Gastrocnemius medialis (tissue), 4 donors: ENCODE data around the gene ABCF2. TPM values are rescaled to one million over a fixed set of nuclear protein-coding genes. Genes with fewer than 3 reads are reported as not detected.

Experiments
- ATAC-seq, 2 donors: fragments of 150-250 bp; one replicate each; pipeline ENCODE4 v1.9.1; 2016
- DNase-seq, 2 donors: peaks; one replicate each; pipeline ENCODE4 v3.0.0-alpha.2; 2019
- H3K27ac ChIP-seq, 4 donors: fragments of 200-600 bp; sonication (generic); 1 replicate in 1 of 4; 2 replicates in 3 of 4; pipeline ENCODE4 v1.5.1; 2016 to 2018; ENCODE audit warnings: mild to moderate bottlenecking in 2 of 4, moderate library complexity in 1 of 4
- H3K27me3 ChIP-seq, 3 donors: fragments of 200-600 bp; sonication (generic) in 2 of 3; 1 replicate in 1 of 3; 2 replicates in 2 of 3; pipeline versions ENCODE4 v1.5.1 to v1.6.0; 2016 to 2019; ENCODE audit warnings: mild to moderate bottlenecking in 1 of 3, moderate library complexity in 1 of 3
- H3K36me3 ChIP-seq, 2 donors: fragments of 200-600 bp; sonication (generic) in 1 of 2; one replicate each; pipeline ENCODE4 v1.5.1; 2017 to 2018
- H3K4me1 ChIP-seq, 2 donors: fragments of 200-600 bp; sonication (generic) in 1 of 2; one replicate each; pipeline ENCODE4 v1.5.1; 2016 to 2017; ENCODE audit warnings: mild to moderate bottlenecking in 2 of 2
- H3K4me3 ChIP-seq, 4 donors: fragments of 200-600 bp; sonication (generic) in 3 of 4; 1 replicate in 1 of 4; 2 replicates in 3 of 4; pipeline ENCODE4 v1.5.1; 2016 to 2019; ENCODE audit warnings: mild to moderate bottlenecking in 2 of 4
- H3K9me3 ChIP-seq, 3 donors: fragments of 200-600 bp; sonication (generic) in 2 of 3; 1 replicate in 1 of 3; 2 replicates in 2 of 3; pipeline ENCODE4 v1.5.1; 2016 to 2019
- CTCF ChIP-seq, 5 experiments: fragments of 450-650 bp in 3 of 5; fragments of 200-600 bp in 2 of 5; sonication (generic) in 2 of 5; IDR thresholded peaks in 4 of 5; conservative IDR thresholded peaks in 1 of 5; 1 replicate in 4 of 5; 2 replicates in 1 of 5; pipeline ENCODE4 v1.5.1; 2016 to 2019; ENCODE audit warnings: antibody characterized with exemption in 5 of 5, mild to moderate bottlenecking in 3 of 5, moderate library complexity in 3 of 5
- POLR2A ChIP-seq, 2 donors: fragments of 450-650 bp; IDR thresholded peaks; one replicate each; pipeline ENCODE4 v1.6.1; 2017; ENCODE audit warnings: antibody characterized with exemption in 2 of 2, mild to moderate bottlenecking in 2 of 2, moderate library complexity in 2 of 2
- in situ Hi-C, 4 donors: fragments of 200-750 bp; cut with MboI; loops; one replicate each; pipeline versions ENCODE4 v1.15.0 to v1.8.0; 2017; ENCODE audit warnings: low sequenced_read_pairs in 4 of 4
- intact Hi-C: fragments of 100-400 bp; cut with DNase I; formaldehyde crosslinking; loops from one replicate; pipeline ENCODE4 v1.15.1; 2023; ENCODE audit warnings: low total_unique reads
- total RNA-seq, 4 donors: library from RNA; depleted of rRNA; stranded (reverse); fragments of >200 nt; gene quantifications; one replicate each; pipeline versions ENCODE4 v1.1.0 to v1.2.3, GENCODE V29; 2016

Gene ABCF2
- total RNA-seq, 4 donors from 2014 or later: 73.3 to 119 (median 96.3) TPM

DNA sequence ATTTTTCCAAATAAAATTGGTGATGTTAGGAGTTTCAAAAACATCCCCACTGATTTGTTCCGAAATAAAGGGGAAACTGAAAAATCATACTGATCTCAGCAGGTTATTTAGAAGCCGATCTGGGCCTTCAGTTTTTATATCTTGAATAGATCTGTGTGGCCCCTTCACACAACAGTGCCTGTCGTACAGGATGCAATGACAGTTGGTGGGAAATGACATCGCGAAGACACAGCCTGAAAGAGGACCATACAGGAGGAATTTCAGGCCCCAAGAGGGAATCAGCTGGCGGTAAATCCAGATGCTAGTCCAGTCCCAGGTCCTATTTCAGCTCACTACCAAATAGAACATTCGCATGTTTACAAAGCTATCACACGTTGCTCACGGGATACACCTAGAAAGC is 19.7 kb downstream of the ABCF2 start:
- no peaks in the 10 kb centered on the region for H3K9me3 ChIP-seq
- no peak for ATAC-seq
- TF ChIP-seq CTCF (IDR thresholded peaks at IDR 0.05 in 4 of 5, conservative IDR thresholded peaks at IDR 0.05 in 1 of 5) (no peak), POLR2A (IDR thresholded peaks at IDR 0.05) (no peak)
- peaks cover 7 to 25% (median 17%) of the 10 kb centered on the region in 3 donors for H3K27me3 ChIP-seq
- no peaks in the 10 kb centered on the region for H3K4me1 ChIP-seq
- peaks cover 0 to 7% of the 10 kb centered on the region in 2 donors for H3K36me3 ChIP-seq
- intact Hi-C loops: no loop called here
- no peak for DNase-seq
- H3K27ac ChIP-seq: no peak overlapping the region
- H3K4me3 ChIP-seq: no peak overlapping the region
- in situ Hi-C loops: no loop called here

DNA sequence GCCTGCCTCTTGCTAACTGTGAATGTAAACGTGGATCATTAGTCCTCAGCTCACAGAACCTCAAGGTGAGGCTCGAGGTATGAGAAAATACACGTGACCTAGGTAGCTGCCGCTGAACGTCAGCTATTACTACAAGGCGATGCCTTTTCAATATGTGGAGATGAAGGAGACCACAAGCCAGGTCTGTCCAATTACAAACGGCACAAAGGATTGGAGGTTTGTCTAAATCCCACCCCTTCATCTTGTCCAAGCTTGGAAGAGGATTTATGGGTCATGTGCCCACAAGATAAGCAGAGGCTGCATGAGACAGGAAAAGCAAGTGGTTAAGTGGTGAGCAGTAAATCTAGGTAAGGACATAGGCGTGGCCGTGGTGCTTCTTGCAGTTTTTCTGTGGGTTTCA is 20.1 kb downstream of the ABCF2 start:
- intact Hi-C loops (no loop called here), in situ Hi-C loops (no loop called here)
- no peak for TF ChIP-seq CTCF (IDR thresholded peaks at IDR 0.05 in 4 of 5, conservative IDR thresholded peaks at IDR 0.05 in 1 of 5)
- TF ChIP-seq POLR2A (IDR thresholded peaks at IDR 0.05): no peak

GRCh38 chr7:151205730-151206129 is 21.3 kb downstream of the ABCF2 start:
- in situ Hi-C loops: no loop called here
- intact Hi-C loops: no loop called here
- ATAC-seq (no peak), DNase-seq (no peak)
- no peak overlapping the region for H3K27ac ChIP-seq
- no peak for TF ChIP-seq CTCF (IDR thresholded peaks at IDR 0.05 in 4 of 5, conservative IDR thresholded peaks at IDR 0.05 in 1 of 5)
- no peak for TF ChIP-seq POLR2A (IDR thresholded peaks at IDR 0.05)
- H3K36me3 ChIP-seq: no peaks in the 10 kb centered on the region
- no peaks in the 10 kb centered on the region for H3K9me3 ChIP-seq
- H3K4me1 ChIP-seq: no peaks in the 10 kb centered on the region
- H3K4me3 ChIP-seq: no peak overlapping the region
- H3K27me3 ChIP-seq: peaks cover 7 to 34% (median 17%) of the 10 kb centered on the region in 3 donors

More for the DNA sequence above, 20.1 kb downstream of the ABCF2 start:
- Histone ChIP-seq H3K4me3 (no peak overlapping the region), H3K9me3 (no peaks in the 10 kb centered on the region), H3K36me3 (peaks cover 0 to 4% of the 10 kb centered on the region in 2 donors), H3K27ac (no peak overlapping the region), H3K27me3 (peaks cover 7 to 26% (median 17%) of the 10 kb centered on the region in 3 donors), H3K4me1 (no peaks in the 10 kb centered on the region)
- no peak for ATAC-seq
- DNase-seq: no peak

- no peaks in the 10 kb centered on the region for H3K9me3 ChIP-seq
- in situ Hi-C loops: no loop called here
- H3K27me3 ChIP-seq: peaks cover 7 to 36% (median 17%) of the 10 kb centered on the region in 3 donors
- DNase-seq (no peak), ATAC-seq (no peak)
- no peak overlapping the region for H3K27ac ChIP-seq
- intact Hi-C loops: no loop called here
- TF ChIP-seq POLR2A (IDR thresholded peaks at IDR 0.05): no peak
- H3K36me3 ChIP-seq: no peaks in the 10 kb centered on the region
- H3K4me1 ChIP-seq: no peaks in the 10 kb centered on the region
- no peak overlapping the region for H3K4me3 ChIP-seq
Observed at GRCh38 chr7:151204383-151205032, 22.5 kb downstream of the ABCF2 start.

DNA sequence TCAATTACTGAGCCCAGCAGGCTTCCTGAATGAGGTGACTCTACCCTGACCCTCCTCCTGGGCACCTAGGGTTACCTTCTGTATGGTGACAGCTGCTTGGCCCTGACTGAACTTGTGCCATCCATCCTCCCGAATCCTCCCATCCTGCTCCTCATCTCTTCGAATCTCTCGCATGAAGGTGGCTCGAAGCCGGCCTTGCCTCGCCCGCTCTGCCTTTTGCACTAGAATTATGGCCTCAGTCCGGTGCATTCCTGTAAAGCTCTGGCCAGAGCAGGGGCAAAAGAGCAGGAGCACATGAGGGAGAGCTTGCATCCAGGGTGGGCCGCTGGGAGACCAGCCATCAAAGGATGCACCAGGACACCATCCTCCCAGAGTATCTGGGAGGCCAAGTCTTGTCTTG is 24.2 kb downstream of the ABCF2 start:
- no peaks in the 10 kb centered on the region for H3K4me1 ChIP-seq
- no peak overlapping the region for H3K4me3 ChIP-seq
- TF ChIP-seq CTCF (IDR thresholded peaks at IDR 0.05 in 4 of 5, conservative IDR thresholded peaks at IDR 0.05 in 1 of 5) (no peak), POLR2A (IDR thresholded peaks at IDR 0.05) (no peak)
- ATAC-seq (no peak), DNase-seq (no peak)
- H3K27me3 ChIP-seq: peaks cover 10 to 40% (median 17%) of the 10 kb centered on the region in 3 donors
- in situ Hi-C loops: no loop called here
- no peaks in the 10 kb centered on the region for H3K9me3 ChIP-seq
- H3K27ac ChIP-seq: no peak overlapping the region
- H3K36me3 ChIP-seq: no peaks in the 10 kb centered on the region
- intact Hi-C loops: no loop called here
